ENCODE measurements around the gene TMPRSS5.

- no peak for TF ChIP-seq CTCF (conservative IDR thresholded peaks at IDR 0.05; ENCODE audit: low read depth, low read length)
- no peak for TF ChIP-seq EZH2 (IDR thresholded peaks at IDR 0.05; ENCODE audit: low read length, unreplicated experiment)
These were observed 15.5 kb upstream of the TMPRSS5 start for GRCh38 chr11:113721462-113722066.

Data from PC-3 (cell line).